Measurements from ENCODE around the gene BCL10.
"Not testable (repeated sequence)": the region's sequence is repeated elsewhere in the genome, so short reads cannot be mapped to it uniquely, and the experiment has no call there.

The BCL10 gene

DNA sequence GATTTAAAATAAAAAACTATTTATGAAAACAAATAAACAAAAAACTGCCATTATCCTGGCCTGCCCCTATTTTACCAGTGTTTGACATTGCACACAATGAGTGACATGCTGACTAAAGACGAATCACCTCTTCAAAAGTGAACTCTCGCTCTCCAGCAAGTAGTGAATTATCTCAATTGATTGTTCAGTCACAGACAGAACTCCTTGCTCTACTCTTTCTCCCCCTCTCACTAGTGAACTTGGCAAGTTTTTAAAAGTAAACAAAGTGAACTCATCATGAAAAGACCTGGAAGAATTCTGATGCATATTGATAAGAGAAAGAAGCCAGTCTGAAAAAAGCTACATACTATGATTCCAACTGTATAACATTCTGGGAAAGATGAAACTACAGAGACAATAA is 12.3 kb downstream of the BCL10 start:
- no peak for DNase-seq (ENCODE audit: low read depth)

DNA sequence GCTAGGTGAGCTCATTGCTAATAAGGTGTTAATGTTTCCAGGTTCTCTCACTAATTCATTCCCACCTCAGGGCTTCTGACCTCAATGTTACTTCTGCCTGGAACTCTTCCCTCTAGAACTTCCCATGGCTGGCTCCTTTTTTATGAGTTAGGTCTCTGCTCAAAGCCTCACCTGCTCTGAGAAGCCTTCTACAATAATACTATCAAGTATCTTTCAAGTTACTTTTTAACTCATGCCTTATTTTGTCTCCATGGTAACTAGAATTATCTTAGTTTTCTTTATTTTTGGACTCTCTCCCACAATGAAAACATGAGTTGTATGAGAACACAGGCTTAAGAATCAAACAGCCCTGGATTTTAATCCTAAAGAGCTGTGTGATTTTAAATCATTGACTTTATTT is 13.4 kb downstream of the BCL10 start:
- DNase-seq (ENCODE audit: low read depth), result no peak

GRCh38 chr1:85259912-85260274 is 16.5 kb downstream of the BCL10 start:
- no peak for DNase-seq (ENCODE audit: low read depth)

GRCh38 chr1:85259118-85259911 is 17.1 kb downstream of the BCL10 start, which contains the start of gene C1orf52:
TSS of gene C1orf52 (minus strand) at chr1:85259662. CDS start at chr1:85259633, 29 bp downstream.
- DNase-seq (ENCODE audit: low read depth), result peak; percentile 96

- no peak for DNase-seq (ENCODE audit: low read depth)
These were observed 17.8 kb downstream of the BCL10 start for GRCh38 chr1:85258536-85259117.

- not testable (repeated sequence) for DNase-seq (ENCODE audit: low read depth)
These were observed 27.4 kb downstream of the BCL10 start for GRCh38 chr1:85249042-85249441.

- DNase-seq (ENCODE audit: low read depth), result no peak
These were observed 30.5 kb downstream of the BCL10 start for GRCh38 chr1:85245891-85246290.

DNA sequence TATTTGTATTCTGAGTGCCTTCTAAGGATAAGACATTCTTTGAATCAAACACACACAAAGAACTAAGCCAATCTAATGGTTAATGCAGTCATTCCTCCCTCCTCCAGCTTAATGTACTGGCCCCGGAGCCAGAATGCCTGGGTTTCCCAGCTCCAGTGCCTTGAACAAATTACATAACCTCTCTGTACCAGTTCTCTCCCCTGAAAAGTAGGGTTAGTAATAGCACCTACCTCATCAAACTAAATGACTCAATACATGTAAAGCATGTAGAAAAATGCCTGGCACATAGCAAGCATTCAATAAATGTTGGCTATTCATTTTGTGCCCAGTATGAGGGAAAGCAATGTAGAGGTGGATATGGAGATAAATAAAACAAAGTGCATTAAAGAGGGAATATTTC is 31.0 kb downstream of the BCL10 start:
- DNase-seq (ENCODE audit: low read depth), result no peak

DNA sequence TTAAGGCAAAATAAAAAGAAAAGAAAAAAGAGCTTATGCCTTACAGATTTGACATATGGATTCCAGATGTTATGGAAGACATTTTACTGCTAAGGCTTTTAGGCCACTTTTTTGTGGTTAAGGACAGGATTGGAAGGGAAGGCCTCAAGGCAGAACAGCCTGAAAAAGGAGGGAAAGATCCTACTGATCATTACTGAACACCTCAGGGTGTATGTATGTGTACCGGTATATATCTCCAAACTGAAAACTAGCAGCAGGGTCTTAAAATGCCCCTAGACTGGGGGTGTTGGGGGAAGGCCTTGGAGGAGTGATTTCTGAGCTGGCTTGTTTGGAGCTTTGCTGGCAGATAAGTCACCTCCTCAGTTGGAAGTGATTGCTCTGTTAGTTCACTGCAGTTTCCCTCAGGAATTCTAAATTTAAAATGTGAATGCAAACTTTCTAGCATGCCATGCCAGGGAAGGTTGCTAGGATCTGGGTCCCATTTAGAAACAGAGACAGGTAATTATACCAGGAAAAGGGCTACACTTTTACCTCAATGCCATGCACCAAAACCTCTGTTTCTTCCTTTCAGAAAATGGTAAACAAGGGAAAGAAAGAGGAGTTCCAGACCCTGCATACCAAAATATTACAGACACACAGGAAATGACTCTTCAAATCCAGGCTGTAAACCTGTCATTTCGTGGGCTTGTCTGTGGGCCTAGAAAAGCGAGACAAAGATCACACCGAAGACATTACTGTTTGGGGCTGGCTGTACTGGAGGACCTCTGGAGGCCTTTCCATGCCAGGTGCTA is 32.0 kb downstream of the BCL10 start:
- DNase-seq (ENCODE audit: low read depth), result no peak

DNA sequence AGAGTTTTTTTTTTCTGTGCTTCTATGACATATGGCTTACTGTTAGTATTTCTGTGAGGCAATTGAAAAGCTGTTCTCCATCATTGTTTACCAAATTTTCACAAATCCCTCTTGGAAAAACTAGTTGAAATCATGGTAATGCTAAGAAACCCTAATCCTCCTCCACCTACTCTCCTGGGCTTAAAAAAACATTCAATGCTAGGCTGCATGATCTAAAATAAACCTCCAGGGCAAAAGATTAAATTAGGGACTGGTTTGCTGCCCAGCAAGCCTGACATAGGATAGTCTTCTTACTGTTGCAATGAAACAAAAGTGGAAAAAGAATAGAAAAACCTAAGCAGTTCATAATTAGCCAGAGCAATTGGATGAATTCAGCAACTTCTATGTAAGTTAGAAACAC is 33.1 kb downstream of the BCL10 start:
- no peak for DNase-seq (ENCODE audit: low read depth)

- no peak for DNase-seq (ENCODE audit: low read depth)
These were observed 35.8 kb downstream of the BCL10 start for GRCh38 chr1:85240643-85241042.

- DNase-seq (ENCODE audit: low read depth), result no peak
These were observed 36.2 kb downstream of the BCL10 start for GRCh38 chr1:85240174-85240601.

- no peak for DNase-seq (ENCODE audit: low read depth)
These were observed 38.8 kb downstream of the BCL10 start for GRCh38 chr1:85237613-85238012.

- no peak for DNase-seq (ENCODE audit: low read depth)
These were observed 46.0 kb downstream of the BCL10 start for GRCh38 chr1:85230305-85230977.

- no peak for DNase-seq (ENCODE audit: low read depth)
These were observed 46.8 kb downstream of the BCL10 start for GRCh38 chr1:85229574-85230097.

DNA sequence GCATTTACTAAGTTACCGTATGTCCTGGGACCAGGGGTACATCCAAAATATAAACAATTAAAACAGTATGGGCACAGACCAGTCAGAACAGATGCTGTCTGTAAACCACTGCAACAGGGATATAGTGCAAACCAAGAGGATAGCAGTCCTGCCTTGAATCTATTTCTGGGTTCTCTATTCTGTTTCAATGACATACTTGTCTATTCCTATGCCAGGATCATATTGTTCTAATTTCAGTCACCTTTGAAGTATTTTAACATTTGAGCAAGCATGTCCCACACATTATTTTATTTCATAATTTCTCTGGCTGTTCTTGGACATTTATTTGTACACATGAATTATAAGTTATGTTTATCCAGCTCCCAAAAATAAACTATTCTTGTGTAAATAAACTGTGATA is 47.5 kb downstream of the BCL10 start:
- no peak for DNase-seq (ENCODE audit: low read depth)

- DNase-seq (ENCODE audit: low read depth), result no peak
These were observed 50.6 kb downstream of the BCL10 start for GRCh38 chr1:85225624-85226380.

- DNase-seq (ENCODE audit: low read depth), result no peak
These were observed 51.5 kb downstream of the BCL10 start for GRCh38 chr1:85224734-85225623.

DNA sequence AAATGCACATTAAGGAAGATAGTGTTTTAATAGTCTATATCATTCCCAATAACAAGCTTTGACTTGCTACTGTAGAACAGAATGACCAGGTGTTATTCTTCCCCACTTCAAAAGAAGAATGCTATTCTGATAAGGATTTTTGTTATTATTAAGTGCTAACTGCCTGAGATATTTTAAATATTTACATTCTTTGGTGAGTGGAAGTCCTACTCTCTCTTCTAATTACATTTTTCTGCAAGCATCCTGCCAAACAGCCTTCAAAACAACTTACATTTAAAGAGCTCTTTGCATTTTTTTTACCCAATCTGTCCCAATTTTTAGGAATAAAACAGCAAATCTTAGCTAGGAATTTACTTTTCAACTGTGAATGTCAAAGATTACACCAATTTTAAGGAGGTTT is 52.1 kb downstream of the BCL10 start:
- no peak for DNase-seq (ENCODE audit: low read depth)

DNA sequence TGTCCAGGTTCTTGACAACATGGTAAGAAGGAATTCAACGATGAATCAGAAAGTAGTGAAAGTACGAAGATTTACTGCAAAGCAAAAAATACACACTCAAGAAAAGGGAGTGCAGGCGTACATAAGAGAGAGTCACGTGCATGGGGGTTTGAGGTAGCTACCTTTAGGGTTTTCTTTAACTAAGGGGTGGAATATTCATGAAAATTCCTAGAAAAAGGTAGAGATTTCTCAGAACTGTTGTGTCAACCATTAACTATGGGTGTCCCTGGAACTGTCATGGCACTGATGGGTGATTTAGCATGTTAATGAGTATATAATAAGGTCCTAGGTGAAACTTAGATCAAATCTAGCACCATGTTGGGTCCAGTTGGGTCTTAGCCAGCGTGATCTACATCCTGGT is 53.1 kb downstream of the BCL10 start:
- DNase-seq (ENCODE audit: low read depth), result no peak

Data from activated T-helper 9 cell treated with anti-CD3 and anti-CD28 coated beads, Interleukin-2, amount 50 U/mL, for 16 hours (primary cell).